NCI-H345 (cell line): ENCODE results near the gene BOC.
A peak's percentile ranks its signal among the peaks of the same experiment; 100 is the strongest.

Source experiments
- DNase-seq: peaks from one replicate; lab custom pipeline; 2025; lab: John Stamatoyannopoulos, UW

The BOC gene

DNA sequence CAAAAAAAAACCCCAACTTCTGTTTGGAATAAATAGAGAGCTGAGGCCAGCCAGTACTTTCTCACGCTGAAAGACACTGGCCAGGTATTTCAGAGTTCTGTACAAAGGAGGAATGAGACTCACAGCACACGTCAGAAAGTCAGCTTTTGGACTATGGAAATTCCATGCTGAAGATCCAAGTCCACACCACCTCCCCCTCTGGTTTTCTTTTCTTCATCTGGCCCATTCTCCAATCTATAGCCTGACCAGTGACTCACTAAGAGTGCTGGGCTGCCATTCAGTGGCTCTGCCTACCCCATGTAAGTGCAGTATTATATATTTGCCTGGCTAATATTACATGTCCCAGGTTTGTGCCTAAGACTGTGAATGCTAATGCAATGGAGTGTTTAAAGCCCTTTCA lies 13.9 kb downstream of the BOC start:
- DNase-seq = no peak

DNA sequence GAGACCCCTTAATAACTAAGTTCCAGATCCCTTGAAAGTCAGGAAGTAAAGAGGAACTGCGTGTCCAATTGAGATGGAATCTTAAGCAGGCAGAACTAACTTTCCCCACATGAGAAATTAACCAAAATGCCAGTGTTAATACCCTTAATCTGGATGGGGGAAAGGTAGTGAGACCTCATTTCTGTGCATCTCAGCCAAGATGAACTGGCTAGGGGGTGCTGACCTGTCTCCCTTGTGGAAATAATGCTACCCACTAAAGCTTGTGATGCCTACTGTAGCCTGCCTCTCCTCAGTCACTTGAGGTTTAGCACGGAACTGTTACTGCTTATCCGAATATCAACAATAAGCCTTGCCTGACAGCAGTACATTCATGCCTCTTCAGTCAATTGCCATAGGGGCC lies 15.1 kb downstream of the BOC start:
- DNase-seq = no peak

DNA sequence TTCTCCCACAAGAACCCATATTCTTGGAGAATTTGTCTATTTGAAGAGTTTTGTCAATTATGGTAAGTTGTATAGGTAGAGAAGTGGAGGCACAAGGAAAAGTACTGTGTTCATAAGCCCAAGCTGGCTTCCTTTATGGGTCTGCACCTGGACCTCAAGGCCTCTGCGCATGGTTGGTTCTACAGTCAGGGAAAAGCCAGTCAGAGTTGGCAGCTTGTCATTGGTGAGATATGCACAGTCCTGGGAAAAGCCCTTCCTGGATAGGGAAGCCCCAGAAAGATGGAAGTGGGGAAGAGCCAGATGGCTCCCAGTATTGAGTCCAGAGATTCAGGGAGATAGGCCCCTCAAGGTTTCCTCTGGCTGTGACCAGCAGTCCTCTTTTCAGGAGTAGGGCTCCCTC lies 15.8 kb downstream of the BOC start:
- DNase-seq = no peak

DNA sequence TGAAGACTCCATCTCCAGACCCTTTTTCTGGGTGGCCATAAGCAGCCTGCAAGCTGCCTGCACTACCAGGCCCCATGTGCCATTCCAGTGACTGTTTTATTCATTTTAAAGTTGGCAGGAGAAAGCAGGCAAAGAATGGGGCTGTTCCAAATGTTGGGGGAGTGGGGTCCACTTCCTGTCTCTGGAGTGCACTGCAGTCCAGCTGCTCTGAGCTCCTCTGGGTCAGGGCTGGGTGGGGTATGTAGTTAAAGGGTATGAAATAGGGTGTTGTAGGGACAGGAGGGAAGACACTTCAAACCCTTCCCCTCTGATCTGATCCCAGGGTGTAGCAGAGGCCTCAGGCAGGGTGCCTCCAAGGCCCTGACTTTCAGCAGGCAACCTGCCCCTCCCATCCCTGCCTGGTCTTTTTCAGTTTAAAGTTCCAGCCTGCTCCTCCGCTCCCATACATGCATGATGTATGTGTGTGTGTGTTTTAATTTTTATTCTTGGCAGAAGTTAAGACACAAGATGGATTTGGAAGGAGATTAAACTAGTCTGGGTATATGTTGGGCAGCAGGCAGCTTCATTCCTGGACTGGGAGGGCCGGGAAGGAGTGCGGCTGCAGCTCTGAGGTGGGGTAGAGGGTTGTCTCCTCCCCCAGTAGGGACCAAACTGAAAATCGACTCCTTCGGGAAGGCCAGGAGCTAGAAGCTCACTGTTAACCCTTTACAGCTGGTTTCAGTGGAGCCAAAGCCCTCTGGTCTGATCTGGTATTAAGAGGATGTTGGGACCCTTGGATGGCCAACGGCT lies 17.3 kb downstream of the BOC start:
- DNase-seq = no peak

DNA sequence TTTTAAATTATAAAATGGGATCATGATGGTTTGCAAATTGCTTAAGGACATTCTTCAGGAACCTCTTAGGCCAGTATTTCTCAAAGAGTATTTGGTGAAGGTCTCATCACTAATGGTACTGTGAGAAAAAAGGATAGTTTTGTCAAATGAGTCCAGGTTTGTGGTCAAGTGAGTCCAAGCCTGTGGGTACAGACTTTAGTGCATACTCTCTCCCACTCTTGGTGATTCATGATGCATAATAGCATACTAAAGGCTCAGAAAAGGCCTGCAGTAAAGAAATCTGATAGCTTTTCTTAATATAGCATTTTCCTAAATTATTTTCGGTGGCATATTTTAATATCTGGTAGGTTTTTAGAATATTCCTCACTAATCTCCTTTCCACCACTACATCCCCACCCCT lies 20.0 kb downstream of the BOC start:
- no peak for DNase-seq

DNA sequence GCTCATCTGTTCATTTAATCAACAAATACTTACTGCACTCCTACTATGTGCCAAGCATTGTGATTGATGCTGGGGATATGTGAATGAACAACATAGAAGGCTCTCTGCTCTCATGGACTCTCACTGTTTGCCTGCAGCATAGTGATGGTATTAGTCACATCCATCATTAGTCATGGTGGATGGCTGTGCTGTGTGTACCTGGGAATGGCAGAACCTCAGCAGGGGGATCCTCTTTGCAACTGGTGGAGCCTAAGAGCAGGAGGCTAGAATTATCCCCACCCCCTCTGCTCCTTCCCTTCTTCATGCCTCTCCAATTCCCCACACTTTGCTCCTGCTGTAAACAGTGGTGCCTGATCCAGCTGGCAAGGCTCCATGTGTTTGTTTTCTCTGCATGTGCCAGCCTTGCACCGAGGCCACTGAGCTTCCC lies 20.5 kb downstream of the BOC start:
- peak; percentile 83 for DNase-seq

DNA sequence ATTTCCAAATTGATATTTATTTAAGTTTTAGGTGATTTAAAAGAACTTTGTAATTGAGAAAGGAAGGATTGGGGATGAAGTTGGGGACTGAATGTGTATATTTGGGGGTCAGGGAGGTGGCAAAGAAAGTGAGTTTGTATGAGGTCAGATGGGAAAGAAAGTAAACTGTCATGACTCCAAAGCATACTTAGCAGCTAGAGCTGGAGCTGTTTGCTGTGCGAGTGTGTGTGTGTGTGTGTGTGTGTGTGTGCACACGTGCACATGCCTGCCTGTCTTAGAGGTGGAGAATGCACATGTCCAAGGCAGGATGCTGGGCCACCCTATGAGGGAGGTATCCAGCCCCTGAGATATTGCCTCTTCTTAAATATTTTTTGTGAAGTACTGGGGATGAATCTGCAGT lies 21.0 kb downstream of the BOC start:
- no peak for DNase-seq

DNA sequence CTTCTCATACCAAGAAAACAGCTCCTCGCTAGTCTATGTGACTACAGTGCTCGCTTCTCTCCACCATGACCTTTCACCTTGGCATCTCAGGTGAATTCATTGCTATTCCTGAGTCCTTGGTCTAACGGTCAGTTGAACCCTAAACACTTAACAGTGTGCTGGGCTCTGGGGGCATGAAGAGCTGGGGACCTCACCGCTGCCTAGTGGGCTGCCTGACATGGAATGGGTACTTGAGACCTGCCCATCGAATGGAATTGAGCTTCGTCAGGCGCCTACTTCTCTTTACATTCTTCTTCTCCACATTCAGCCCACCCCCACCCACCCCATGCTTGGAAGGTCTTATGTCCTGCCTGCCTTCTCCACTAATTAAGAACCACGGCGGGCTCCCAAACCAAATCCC lies 22.1 kb downstream of the BOC start:
- DNase-seq = no peak

DNA sequence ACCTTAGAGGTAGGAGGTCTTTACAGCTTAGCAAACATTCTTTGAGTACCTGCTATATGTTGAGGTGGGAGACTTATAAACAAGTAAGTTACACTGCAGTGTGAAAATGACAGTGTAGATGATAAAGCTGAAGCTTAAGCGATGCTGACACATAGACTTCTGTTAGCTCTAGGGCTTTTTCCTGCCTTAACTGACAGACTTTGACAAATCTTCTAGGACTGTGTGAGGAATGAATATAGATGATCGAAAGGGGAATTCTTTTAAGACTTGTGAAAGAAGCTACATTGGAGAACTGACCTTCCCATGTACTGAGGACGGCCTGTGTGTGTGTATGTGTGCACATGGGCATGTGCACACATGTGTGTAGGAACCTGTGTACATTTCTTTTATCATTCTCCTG lies 22.7 kb downstream of the BOC start:
- no peak for DNase-seq

DNA sequence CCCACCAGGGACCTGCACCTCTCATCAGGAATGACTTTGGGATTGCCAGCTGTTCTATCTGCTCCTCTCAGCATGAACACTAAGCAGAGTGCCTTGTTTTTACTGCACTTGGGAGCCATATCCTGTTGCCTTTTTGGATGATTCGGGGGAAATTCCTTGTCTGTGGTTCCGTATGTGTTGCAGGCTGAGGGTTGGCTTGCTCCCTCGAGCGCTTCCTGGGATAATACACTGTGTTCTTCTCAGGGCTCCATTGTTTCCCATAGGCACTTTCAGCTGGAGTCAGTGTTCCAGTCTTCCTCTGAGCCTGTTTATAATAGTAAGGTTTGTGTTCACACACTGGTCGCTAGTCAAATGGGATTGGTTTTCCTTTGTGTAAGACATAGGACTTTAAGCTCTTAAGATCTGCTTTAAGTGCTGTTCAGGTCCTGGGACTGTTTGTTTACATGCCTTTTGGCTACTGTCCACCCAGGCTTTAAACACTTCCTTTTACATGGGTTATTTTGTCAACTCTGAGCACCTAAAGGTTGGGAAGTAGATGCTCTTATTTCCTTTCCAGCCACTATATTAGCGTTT lies 23.4 kb downstream of the BOC start:
- peak; percentile 8 for DNase-seq

DNA sequence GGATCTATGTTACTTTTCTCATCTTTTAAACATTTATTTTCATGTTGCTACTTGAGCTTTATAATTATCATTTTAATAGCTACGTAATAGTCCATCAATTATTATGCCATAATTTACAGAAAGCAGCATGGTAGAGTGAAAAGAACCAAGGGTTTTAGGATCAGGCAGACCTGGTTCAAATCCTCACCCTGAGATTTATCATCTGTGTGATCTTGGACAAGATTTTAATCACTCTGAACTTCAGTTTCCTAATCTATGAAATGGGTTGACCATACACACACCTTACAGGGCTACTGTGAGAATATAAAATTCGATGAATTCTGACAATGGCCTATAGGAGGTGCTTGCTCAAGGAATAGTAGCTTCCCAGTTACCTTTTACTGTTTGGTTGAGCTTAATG lies 27.1 kb downstream of the BOC start:
- DNase-seq = no peak

DNA sequence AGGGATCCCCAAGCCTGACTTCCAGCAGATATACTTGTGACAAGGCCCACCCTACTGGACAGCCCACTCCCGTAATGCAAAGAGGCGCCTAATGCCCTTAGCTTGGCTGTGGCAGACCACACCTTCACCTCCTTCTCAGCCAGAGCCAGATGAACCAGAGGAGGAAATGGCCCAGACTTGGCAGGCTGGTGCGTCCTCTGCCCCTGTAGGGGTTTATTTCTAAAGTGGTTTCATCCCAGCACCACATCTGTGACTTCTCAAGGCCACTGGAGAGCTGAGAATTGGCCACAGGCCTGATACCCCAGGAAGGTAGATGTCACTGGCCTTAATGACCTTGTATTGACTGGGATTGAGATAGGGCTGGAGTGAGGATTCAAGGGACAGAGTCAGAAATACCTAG lies 29.5 kb downstream of the BOC start:
- DNase-seq = no peak

DNA sequence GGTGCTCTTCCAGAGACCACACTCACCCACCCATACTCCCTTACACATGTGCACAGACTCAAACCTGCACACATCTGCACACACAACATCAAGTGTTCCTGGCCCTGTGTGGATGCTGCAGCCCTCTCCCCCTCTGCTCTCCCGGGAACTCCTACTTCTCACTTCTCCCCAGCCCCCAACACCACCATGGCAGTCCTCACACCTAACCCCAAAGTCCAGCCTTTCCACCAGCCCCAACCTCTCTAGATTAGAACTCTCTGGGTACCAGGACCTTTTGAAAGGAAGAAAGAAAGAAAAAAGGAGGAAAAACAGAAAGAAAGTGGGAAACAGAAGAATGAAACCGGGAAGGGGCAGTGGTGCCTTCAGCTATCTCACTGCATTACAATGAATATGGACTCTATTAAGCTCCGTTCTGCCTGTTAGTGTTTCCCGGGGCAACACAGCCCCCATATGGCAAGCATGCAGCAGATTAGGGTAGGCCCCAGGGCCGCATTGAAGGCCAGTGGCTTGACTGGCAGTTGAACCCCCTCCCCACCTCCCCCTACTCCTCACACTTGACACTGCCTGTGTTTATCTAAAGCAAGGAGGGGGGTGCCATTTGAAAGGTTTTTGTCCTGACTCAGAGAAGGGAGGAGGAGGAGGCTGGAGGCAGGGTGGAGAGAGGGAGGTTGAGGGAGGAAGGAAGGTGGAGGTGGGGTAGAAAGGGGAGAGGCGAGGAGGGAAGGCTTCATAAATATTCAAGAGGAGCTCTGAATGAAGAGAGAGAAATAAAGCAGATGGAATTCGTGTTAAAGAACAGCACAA lies 30.1 kb downstream of the BOC start:
- no peak for DNase-seq

DNA sequence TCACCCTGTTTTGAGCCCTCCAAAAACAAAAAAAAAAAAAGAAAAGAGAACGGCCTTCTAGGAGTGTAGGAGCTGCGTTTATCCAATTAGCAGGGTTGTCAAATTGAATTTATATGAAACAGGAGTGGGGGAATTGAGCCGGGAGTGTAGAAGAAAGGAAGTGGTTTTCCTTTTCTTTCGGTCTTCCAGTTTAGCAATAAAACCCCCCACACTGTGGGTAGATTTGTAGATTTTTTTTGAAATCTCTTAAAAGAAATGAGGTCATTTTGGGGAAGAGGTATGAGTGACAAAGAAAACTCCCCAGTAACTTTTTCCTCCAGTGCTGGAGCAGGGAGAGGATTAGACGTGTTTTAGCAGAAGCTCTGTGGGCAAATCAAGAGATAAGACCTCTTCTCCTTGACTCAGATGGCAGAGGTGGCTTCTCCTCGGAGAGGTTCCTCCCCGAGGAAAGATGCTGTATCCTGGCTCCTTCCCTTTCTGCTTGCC lies 30.8 kb downstream of the BOC start:
- no peak for DNase-seq

DNA sequence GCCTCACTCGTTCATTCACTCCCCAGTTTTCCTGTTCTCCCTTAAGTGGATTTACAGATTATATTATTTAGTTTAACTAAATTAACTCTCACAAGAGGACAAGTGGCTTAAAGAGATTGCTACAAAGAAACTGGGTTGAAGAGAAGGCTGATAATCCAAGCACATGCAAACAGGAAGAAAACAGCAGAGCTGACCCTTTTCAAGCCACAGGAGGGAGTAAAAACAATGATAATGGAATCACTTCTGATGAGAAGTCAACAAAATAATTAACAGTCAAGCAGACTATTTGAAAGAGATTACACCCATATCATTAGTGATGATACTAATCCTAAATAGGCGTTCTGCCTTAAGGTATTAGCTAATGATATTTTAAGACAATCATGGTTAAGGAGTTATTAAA lies 31.7 kb downstream of the BOC start:
- DNase-seq = no peak

DNA sequence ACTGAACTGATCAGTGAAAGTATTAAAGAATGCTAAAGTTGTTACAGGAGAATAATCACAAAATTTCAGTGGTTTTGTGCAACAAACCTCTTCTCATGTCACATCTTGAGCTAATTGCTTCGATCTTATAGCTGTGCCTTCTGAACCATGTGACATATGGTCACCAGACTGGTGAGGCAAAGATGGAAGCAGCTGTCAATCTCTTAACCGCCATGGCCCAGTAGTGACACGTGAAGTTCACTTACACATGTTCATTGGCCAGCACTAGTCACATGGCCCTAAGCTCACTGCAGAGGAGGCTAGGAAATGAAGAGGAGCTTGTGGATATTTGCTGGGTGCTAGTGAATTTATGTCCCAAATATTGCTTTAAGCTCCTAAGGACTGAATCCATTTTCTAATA lies 32.5 kb downstream of the BOC start:
- DNase-seq = no peak

DNA sequence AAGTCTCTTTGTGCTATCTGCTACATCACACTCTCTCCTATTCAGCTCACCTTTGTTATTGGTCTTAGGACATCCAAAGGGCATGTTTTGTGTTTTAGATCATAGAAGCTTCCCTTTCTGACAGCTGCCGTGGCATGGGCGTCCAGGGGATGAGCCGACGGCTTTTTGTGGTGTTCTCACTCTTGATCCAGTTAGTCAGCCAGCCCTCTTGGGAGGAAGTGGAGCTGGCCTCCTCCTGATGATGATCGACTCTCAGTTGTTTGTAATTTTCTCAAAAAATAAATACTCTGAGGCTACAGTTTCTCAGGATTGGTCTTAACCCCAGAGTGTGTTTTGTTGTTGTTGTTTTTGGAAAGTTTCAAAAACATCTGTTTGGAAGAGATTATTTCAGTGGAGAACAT lies 34.4 kb downstream of the BOC start:
- DNase-seq = no peak

DNA sequence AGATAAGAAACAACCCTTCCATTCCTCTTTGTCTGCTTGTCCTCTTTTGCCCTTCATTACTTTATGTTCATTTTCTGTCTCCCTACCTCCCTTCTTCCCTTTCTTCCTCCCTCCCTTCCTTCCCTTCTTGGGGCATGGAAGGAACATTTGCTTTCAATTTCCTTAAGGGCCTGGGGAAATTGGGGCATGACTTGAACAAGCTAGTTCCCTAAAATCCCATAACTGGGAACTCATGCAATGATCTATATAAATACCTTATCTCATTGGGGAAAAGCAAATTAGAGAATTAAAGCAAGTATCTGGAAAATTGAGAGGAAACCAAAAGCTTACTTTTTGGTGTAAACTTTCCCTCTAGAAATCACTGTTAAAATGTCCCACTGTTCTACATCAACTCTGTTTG lies 35.7 kb downstream of the BOC start:
- no peak for DNase-seq

DNA sequence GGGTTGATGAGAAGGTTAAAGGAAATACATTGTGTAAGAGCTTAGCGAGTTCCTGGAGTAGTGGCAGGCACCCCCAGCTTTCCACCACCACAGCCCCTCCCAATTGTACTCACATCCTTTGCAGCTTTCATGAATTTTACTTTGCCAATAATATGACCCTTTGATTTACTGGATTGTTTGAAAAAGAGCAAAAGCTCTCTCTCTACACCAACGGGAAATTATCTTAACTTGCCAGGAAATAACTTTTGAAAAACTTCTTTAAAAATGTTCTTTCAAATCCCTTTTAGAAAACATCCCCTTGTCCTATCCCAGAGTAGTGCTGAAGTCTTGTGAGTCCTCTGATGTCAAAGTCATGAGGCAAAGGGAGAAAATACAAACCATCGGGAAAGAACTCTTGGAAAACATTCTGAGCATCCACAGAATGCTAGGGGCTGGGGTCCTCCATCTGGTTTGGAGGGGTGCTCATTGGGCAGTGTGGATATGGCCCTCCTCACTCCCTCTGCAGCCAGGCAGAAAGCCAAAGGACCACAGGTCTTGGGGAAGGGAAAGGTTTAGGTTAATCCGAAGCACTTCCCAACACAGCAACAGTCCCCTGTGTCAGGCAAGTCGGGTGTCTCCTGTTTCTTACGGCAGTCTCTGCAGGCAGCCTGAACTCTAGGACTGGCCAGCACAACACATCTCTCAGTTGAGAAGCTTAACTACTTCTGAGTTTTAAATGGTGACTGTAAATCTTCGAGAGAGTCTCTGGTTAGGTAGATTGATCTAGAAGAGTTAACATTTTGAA lies 36.5 kb downstream of the BOC start:
- no peak for DNase-seq

DNA sequence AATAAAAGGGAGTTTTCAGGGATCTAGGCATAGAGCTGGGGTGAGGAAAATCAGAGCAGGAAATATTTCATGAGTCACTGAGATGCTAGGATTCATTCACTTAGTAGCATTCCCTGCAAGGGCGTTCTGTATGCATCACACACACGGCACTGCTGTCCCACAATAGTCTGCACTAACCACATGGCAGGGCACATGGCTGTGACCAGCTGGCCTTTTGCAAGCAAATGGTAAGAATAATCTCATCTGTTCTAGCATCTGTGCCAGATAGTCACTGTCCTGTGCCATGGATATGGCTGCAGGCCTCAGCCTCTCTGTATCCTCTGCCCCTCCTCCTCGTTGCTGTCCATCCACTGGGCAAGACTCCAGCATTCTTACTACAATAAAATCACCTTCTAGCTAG lies 37.8 kb downstream of the BOC start:
- DNase-seq = no peak

DNA sequence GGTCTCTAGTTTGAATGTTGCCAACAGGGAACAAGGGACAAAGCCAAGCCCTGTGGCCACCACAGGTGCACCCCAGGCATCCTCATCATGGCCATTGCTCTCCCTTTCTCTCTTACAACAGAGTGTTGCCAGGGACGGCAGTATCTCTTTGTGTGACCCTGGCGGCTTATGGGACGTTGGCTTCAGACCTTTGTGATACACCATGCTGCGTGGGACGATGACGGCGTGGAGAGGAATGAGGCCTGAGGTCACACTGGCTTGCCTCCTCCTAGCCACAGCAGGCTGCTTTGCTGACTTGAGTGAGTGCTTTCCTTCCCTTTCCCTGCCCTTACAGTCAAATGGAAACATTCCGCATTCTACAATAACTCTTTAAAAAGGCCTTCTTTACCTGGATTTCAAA lies 38.2 kb downstream of the BOC start:
- DNase-seq = no peak

DNA sequence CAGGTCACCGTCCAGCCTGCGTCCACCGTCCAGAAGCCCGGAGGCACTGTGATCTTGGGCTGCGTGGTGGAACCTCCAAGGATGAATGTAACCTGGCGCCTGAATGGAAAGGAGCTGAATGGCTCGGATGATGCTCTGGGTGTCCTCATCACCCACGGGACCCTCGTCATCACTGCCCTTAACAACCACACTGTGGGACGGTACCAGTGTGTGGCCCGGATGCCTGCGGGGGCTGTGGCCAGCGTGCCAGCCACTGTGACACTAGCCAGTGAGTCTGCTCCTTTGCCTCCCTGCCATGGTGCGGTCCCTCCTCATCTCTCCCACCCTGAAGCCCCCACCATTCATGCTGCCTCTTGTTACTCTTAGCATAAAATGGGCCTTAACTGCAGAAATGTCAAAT lies 39.2 kb downstream of the BOC start:
- no peak for DNase-seq
